ENCODE measurements around the gene CNNM1. TPM values are rescaled to one million over a fixed set of nuclear protein-coding genes. Genes with fewer than 3 reads are reported as not detected.

The CNNM1 gene
- total and polyA plus RNA-seq, 4 donors: 0.13 to 0.30 (median 0.24) TPM

- ATAC-seq (ENCODE audit: low FRiP score) (peak; percentile 55), DNase-seq (peak in 1 of 2 donors; percentile 77)
- Histone ChIP-seq H3K36me3 (ENCODE audit: control insufficient read depth in 1 of 2, insufficient read depth in 2 of 2, low read length in 1 of 2) (no peaks in the 10 kb centered on the region), H3K9me3 (ENCODE audit: control insufficient read depth, low read length) (no peaks in the 10 kb centered on the region), H3K4me3 (ENCODE audit: low read length in 2 of 2) (peak overlapping the region; percentile 11 to 39), H3K4me1 (ENCODE audit: control insufficient read depth in 1 of 2, insufficient read depth in 2 of 2, low read length in 2 of 2) (no peaks in the 10 kb centered on the region), H3K27me3 (ENCODE audit: control insufficient read depth in 1 of 2, insufficient read depth in 2 of 2, low read length in 1 of 2) (no peaks in the 10 kb centered on the region), H3K27ac (ENCODE audit: low read depth in 1 of 2, low read length in 2 of 2) (no peak overlapping the region)
- 1% methylated on average over 51 to 94 of the region's 94 CpGs for WGBS, 2 donors
- intact Hi-C loops (cut with DNase I): no loop called here
These were observed 594 bp downstream of the CNNM1 start for GRCh38 chr10:99329554-99330346.

GRCh38 chr10:99330347-99330924 is 1.3 kb downstream of the CNNM1 start:
- no peaks in the 10 kb centered on the region for H3K27me3 ChIP-seq (ENCODE audit: control insufficient read depth in 1 of 2, insufficient read depth in 2 of 2, low read length in 1 of 2)
- 16 to 19% methylated on average over 45 of the region's 45 CpGs for WGBS, 2 donors
- intact Hi-C loops (cut with DNase I): no loop called here
- DNase-seq: peak in 1 of 2 donors; percentile 75
- no peaks in the 10 kb centered on the region for H3K9me3 ChIP-seq (ENCODE audit: control insufficient read depth, low read length)
- peak overlapping the region; percentile 11 to 39 for H3K4me3 ChIP-seq (ENCODE audit: low read length in 2 of 2)
- no peaks in the 10 kb centered on the region for H3K4me1 ChIP-seq (ENCODE audit: control insufficient read depth in 1 of 2, insufficient read depth in 2 of 2, low read length in 2 of 2)
- H3K27ac ChIP-seq (ENCODE audit: low read depth in 1 of 2, low read length in 2 of 2): no peak overlapping the region
- H3K36me3 ChIP-seq (ENCODE audit: control insufficient read depth in 1 of 2, insufficient read depth in 2 of 2, low read length in 1 of 2): no peaks in the 10 kb centered on the region
- ATAC-seq (ENCODE audit: low FRiP score): peak; percentile 46

DNA sequence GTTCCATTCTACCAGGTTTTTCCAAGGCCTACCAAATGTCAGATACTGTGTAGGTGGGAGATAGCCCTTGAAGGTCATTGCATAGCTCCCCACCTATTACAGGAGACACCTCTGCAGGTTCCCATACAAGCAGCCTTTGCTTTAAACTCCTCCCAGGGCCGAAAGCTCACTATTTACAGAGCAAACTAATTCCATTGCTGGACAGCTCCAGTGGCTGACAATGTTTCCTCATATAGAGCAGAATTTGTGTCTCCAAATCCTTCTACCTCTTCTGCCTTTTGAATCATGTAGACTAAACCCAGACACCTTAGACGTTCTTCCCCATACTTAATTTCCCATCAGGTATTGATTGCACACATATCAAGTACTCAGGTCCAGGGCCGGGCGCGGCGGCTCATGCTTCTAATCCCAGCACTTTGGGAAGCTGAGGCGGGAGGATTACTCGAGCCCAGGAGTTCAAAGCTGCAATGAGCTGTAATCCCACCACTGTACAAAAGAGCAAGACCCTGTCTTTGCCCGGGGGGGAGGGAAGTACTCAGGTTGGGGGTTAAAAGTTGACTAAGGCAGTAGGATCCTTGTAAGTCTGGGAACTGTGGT is 2.1 kb downstream of the CNNM1 start:
- DNase-seq: no peak
- no peaks in the 10 kb centered on the region for H3K27me3 ChIP-seq (ENCODE audit: control insufficient read depth in 1 of 2, insufficient read depth in 2 of 2, low read length in 1 of 2)
- H3K36me3 ChIP-seq (ENCODE audit: control insufficient read depth in 1 of 2, insufficient read depth in 2 of 2, low read length in 1 of 2): no peaks in the 10 kb centered on the region
- no peak overlapping the region for H3K27ac ChIP-seq (ENCODE audit: low read depth in 1 of 2, low read length in 2 of 2)
- intact Hi-C loops (cut with DNase I): no loop called here
- H3K4me1 ChIP-seq (ENCODE audit: control insufficient read depth in 1 of 2, insufficient read depth in 2 of 2, low read length in 2 of 2): no peaks in the 10 kb centered on the region
- H3K9me3 ChIP-seq (ENCODE audit: control insufficient read depth, low read length): no peaks in the 10 kb centered on the region
- ATAC-seq (ENCODE audit: low FRiP score): no peak
- WGBS, 2 donors: 63 to 64% methylated on average over 9 of the region's 9 CpGs
- no peak overlapping the region for H3K4me3 ChIP-seq (ENCODE audit: low read length in 2 of 2)

DNA sequence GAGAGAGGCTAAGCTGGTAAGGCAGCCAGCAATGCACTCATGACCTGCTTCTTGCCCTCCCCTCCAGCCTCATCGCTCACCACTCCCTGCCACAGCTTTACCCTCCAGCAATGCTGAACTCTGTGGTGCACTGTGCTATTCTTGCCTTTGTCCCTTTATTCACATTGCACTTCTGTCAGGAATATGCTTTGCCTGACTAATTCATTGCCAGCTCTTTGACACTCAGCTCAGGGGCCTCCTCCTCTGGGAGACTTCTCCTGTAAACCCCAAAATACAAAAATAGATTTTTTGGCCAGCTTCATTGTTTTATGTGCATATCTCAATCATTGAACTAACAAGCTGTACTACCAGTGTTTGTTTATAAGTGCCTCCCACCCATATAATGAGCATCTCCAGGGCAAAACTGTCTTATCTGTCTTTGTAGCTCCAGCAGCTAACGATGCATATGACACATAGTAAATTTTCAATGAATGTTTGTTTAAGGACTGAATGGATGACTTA is 8.2 kb downstream of the CNNM1 start:
- no peak for ATAC-seq (ENCODE audit: low FRiP score)

DNA sequence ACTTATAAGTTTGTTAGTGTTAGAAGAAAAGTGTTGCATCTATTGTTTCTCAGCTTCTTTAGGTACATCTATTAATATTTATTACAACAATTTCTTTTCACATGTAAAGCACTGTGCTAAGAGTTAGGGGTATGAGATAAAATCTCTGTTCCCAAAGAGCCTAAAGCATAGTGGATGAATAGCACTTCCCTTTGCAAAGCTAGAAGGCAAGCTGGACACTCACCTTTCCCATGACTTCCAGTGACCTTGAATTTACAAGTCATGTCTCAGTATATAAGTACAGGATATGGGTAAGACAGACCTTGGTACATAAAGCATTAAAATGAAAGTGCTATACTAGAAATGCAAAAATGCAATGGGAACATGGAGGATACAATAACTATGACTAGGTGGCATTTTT is 8.7 kb downstream of the CNNM1 start:
- no peaks in the 10 kb centered on the region for H3K27me3 ChIP-seq (ENCODE audit: control insufficient read depth in 1 of 2, insufficient read depth in 2 of 2, low read length in 1 of 2)
- no peaks in the 10 kb centered on the region for H3K9me3 ChIP-seq (ENCODE audit: control insufficient read depth, low read length)
- H3K27ac ChIP-seq (ENCODE audit: low read depth in 1 of 2, low read length in 2 of 2): no peak overlapping the region
- intact Hi-C loops (cut with DNase I): no loop called here
- H3K4me3 ChIP-seq (ENCODE audit: low read length in 2 of 2): no peak overlapping the region
- no peaks in the 10 kb centered on the region for H3K4me1 ChIP-seq (ENCODE audit: control insufficient read depth in 1 of 2, insufficient read depth in 2 of 2, low read length in 2 of 2)
- ATAC-seq (ENCODE audit: low FRiP score): no peak
- no peaks in the 10 kb centered on the region for H3K36me3 ChIP-seq (ENCODE audit: control insufficient read depth in 1 of 2, insufficient read depth in 2 of 2, low read length in 1 of 2)
- DNase-seq: no peak

More for the DNA sequence above, 8.2 kb downstream of the CNNM1 start:
- Histone ChIP-seq H3K27me3 (ENCODE audit: control insufficient read depth in 1 of 2, insufficient read depth in 2 of 2, low read length in 1 of 2) (no peaks in the 10 kb centered on the region), H3K27ac (ENCODE audit: low read depth in 1 of 2, low read length in 2 of 2) (no peak overlapping the region), H3K4me1 (ENCODE audit: control insufficient read depth in 1 of 2, insufficient read depth in 2 of 2, low read length in 2 of 2) (no peaks in the 10 kb centered on the region), H3K9me3 (ENCODE audit: control insufficient read depth, low read length) (no peaks in the 10 kb centered on the region), H3K36me3 (ENCODE audit: control insufficient read depth in 1 of 2, insufficient read depth in 2 of 2, low read length in 1 of 2) (no peaks in the 10 kb centered on the region), H3K4me3 (ENCODE audit: low read length in 2 of 2) (no peak overlapping the region)
- 56 to 64% methylated on average over 2 of the region's 2 CpGs for WGBS, 2 donors
- intact Hi-C loops (cut with DNase I): no loop called here
- no peak for DNase-seq

DNA sequence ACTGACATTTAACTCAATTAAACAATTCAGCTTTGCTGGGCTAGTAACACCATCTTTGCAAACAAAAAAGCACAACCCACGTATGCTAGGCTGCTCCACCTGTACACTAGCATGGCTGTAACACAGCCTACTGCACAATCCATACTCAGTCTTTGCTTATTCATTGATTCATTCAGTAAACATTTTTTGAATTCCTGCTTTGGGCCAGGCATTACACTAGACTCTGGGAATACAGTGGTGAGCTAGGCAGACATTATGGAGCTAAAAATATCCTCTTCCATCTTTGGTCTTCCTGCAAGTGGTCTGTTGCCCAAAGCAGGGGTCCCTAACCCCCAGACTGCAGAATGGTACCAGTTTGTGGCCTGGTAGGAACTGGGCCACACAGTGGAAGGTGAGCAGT is 9.9 kb downstream of the CNNM1 start:
- DNase-seq: no peak
- Histone ChIP-seq H3K4me3 (ENCODE audit: low read length in 2 of 2) (no peak overlapping the region), H3K27ac (ENCODE audit: low read depth in 1 of 2, low read length in 2 of 2) (peak overlapping the region in 1 of 2 donors; percentile 23), H3K36me3 (ENCODE audit: control insufficient read depth in 1 of 2, insufficient read depth in 2 of 2, low read length in 1 of 2) (no peaks in the 10 kb centered on the region), H3K9me3 (ENCODE audit: control insufficient read depth, low read length) (no peaks in the 10 kb centered on the region), H3K4me1 (ENCODE audit: control insufficient read depth in 1 of 2, insufficient read depth in 2 of 2, low read length in 2 of 2) (no peaks in the 10 kb centered on the region), H3K27me3 (ENCODE audit: control insufficient read depth in 1 of 2, insufficient read depth in 2 of 2, low read length in 1 of 2) (no peaks in the 10 kb centered on the region)
- 21 to 25% methylated on average over 1 of the region's 1 CpG for WGBS, 2 donors
- no peak for ATAC-seq (ENCODE audit: low FRiP score)
- intact Hi-C loops (cut with DNase I): no loop called here

DNA sequence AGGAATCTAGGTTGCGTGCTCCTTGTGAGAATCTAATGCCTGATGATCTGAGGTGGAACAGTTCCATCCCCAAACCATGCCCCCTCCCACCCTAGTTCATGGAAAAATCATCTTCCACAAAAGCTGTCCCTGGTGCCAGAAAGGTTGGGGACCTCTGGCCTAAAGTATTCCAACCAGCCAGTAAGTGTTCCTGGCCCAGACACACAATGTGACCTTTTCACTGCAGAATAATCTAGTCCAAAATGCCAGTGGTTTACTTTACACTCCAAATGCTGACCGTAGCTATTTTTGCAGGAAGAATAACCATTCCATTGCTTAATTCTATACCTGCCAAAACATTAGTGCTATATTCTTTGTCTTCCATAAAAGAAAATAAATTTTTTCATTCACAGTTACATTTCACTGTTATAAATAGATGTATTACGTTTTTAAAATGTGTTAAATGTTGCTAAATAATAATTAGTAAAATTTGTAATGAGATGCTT is 10.4 kb downstream of the CNNM1 start:
- H3K9me3 ChIP-seq (ENCODE audit: control insufficient read depth, low read length): no peaks in the 10 kb centered on the region
- no peak for DNase-seq
- intact Hi-C loops (cut with DNase I): no loop called here
- WGBS, 2 donors: 85 to 86% methylated on average over 3 of the region's 3 CpGs
- H3K36me3 ChIP-seq (ENCODE audit: control insufficient read depth in 1 of 2, insufficient read depth in 2 of 2, low read length in 1 of 2): no peaks in the 10 kb centered on the region
- no peak overlapping the region for H3K4me3 ChIP-seq (ENCODE audit: low read length in 2 of 2)
- no peak overlapping the region for H3K27ac ChIP-seq (ENCODE audit: low read depth in 1 of 2, low read length in 2 of 2)
- H3K4me1 ChIP-seq (ENCODE audit: control insufficient read depth in 1 of 2, insufficient read depth in 2 of 2, low read length in 2 of 2): no peaks in the 10 kb centered on the region
- ATAC-seq (ENCODE audit: low FRiP score): no peak
- H3K27me3 ChIP-seq (ENCODE audit: control insufficient read depth in 1 of 2, insufficient read depth in 2 of 2, low read length in 1 of 2): no peaks in the 10 kb centered on the region

DNA sequence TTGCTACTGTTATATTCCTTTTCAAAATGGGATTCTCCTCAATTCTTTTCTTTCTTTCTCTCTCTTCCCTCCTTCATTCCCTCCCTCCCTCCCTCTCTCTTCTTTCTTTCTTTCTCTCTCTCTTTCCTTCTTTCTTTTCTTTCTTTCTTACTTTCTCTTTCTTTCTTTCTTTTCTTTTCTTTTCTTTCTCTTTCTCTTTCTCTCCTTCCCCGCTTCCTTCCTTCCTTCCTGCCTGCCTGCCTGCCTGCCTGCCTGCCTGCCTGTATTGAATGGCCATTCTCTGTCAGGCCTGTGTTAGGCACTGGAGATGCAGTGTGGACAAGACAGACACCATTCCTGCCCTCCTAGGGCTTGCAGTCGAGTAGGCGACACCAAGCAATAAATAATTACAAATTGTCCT is 11.5 kb downstream of the CNNM1 start:
- Histone ChIP-seq H3K27me3 (ENCODE audit: control insufficient read depth in 1 of 2, insufficient read depth in 2 of 2, low read length in 1 of 2) (no peaks in the 10 kb centered on the region), H3K4me3 (ENCODE audit: low read length in 2 of 2) (no peak overlapping the region), H3K9me3 (ENCODE audit: control insufficient read depth, low read length) (no peaks in the 10 kb centered on the region), H3K36me3 (ENCODE audit: control insufficient read depth in 1 of 2, insufficient read depth in 2 of 2, low read length in 1 of 2) (no peaks in the 10 kb centered on the region), H3K27ac (ENCODE audit: low read depth in 1 of 2, low read length in 2 of 2) (peak overlapping the region in 1 of 2 donors; percentile 45), H3K4me1 (ENCODE audit: control insufficient read depth in 1 of 2, insufficient read depth in 2 of 2, low read length in 2 of 2) (no peaks in the 10 kb centered on the region)
- DNase-seq: no peak
- ATAC-seq (ENCODE audit: low FRiP score): no peak
- intact Hi-C loops (cut with DNase I): no loop called here
- 95% methylated on average over 3 of the region's 3 CpGs for WGBS, 2 donors
